NCI-H2227 (cell line): ENCODE results near the gene PIGT.

ENCODE experiments used
- DNase-seq: peaks from one replicate; lab custom pipeline; 2025; ENCODE audit not compliant: unreplicated experiment; lab: John Stamatoyannopoulos, UW

PIGT gene

DNA sequence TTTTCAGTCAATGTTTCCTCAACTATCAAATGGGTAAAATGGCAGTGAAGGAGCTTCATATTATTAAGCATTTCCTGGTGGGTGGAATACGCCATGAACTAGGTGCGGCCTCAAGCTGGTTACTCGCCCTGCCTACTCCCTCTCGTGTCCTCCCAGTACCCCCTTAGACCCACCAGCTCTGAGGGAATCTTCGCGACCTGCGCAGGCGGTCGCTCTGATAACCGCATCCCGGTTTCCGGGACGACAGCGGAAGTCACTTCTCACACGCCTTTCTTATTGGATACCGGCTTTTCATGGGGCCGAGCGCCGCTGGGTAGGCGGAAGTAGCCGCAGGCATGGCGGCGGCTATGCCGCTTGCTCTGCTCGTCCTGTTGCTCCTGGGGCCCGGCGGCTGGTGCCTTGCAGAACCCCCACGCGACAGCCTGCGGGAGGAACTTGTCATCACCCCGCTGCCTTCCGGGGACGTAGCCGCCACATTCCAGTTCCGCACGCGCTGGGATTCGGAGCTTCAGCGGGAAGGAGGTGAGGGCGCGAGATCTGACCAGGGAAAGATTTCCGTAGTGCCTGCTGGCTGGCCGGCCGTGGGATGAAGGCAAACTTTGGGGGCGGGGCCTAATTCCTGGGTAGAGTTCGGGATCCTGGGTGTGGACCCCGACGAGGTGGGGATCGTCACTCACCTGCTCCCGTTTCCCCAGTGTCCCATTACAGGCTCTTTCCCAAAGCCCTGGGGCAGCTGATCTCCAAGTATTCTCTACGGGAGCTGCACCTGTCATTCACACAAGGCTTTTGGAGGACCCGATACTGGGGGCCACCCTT lies at the start of gene PIGT:
Gene PIGT (plus strand): TSS at position 320 of the 816 bp plus-strand sequence. CDS start 16 bp downstream, at position 336.
- DNase-seq, result peak; percentile 94

DNA sequence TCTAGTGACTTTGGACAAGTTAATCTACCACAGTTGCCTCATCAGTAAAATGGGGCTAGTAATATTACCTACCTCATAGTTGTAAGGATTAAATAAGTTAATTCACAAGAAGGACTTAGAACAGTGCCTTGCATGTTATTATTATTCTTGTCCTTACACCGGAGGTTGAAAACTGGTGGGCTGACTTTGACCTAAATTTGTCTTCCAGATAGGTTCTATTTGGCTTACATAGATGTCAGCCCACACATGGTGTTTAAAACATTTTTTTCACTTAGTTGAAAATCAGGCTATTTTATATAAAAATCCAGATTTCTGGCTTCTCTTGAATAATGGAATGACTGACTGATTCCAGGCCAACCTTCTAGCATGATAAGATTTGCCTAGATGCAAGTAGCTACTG lies 49.7 kb upstream of the PIGT start:
- DNase-seq, result no peak

DNA sequence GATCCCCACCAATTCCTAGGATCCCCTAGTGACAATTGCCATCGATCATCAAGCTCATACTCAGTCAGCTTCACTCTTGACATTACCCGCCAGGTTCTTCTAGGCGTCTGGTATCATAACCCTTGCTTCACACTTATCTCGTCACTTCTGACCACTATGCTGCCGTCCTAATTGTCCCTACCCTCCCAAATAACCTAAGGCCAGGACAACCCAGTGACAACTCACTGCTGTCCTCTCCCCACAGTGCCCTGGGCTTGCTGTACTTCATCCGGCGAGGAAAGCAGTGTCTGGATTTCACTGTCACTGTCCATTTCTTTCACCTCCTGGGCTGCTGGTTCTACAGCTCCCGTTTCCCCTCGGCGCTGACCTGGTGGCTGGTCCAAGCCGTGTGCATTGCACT lies 49.3 kb upstream of the PIGT start:
- DNase-seq, result no peak

DNA sequence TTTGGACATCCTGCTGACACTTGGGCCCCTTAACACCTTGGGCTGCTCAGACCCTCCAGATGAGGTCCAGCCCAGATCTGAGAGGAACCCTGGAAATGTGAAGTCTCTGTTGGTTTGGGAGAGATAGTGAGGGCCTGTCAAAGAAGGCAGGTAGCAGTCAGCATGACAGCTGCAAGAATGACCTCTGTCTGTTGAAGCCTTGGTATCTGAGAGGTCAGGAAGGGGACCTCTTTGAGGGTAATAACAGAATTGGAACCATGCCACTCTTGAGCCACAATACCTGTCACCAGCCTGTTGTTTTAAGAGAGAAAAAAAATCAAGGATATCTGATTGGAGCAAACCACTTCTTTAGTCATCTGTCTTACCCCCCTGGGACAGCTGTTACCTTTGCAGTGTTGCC lies 48.8 kb upstream of the PIGT start:
- DNase-seq, result no peak

DNA sequence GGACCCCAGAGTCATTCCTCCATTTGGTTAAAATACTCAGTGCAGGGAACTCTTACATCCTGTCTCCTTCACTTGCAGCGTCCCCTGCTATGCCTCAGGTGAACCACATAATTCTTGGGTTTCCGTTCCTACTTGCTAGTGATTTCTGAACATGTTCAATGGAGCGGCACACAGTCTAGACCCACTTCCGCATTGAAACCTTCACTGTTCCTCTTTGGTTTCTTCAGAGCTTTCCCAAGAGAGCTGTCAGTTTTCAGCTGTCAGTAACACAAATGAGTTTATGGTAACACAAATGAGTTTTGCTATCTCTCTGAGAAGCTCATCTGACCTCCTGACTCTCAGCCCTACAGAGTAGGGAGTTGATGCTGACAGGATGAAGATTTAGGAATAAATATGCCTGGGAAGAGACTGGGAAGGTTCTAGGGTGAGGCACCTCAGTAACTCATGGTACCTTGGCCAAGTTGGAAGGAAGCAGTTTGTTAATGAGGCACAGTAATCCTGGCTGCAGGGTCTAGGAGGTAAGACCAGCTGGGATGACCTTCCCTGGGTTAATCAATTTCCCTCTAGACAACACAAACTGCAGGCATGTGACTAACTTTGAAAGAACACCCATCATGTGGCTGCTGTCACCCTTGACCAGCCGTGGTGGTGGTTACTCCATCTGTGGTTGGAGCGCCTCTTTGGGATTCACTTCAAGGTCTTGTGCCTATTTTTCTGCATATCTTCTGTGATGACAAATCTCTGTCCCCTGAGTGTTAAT lies 47.5 kb upstream of the PIGT start:
- no peak for DNase-seq

DNA sequence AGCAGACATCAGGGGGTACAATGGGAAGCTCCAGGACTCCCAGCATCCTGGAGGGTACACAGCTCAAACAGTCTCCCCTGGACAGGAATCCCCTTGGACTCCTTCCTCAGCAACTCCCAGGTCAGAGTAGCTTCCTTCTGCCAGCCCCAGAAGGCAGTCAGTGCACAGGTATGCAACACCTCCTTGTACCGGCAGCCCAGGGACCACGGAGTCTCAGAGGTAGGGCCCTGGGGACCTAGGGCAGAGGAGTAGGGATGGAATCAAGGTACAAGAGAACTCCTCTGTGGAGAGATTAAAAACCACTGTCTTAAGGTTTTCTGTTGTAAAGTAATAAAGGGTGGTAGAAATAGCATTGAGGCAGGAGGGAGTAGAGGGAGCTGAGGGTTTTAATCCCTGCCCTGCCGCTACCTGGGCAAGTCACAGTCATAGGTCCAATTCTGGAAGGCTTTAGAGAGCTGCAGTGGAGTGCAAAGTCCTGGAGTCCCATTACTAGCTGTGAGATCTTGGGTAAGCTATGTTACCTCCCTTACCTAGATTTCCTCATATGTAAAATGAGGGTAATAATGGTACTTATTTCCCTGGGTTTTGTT lies 45.3 kb upstream of the PIGT start:
- no peak for DNase-seq

DNA sequence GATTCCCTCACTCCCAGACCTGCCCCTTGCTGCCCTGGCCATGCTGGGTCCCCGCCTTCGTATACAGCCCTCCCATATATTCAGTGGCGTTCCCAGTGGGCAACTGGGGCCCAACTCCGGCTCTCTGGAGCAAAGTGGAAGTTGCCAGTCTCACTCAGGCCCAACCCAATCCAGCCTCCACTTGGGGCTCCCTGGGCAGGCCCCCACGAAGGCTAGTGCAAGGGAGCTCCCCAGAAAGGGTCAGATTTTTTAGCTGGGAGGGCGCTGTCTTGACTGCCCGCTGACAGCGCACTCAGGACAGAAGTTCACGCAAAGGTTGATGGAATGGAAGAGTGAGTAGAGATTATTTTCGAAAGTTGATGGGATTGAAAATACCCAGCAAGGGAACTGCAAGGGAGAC lies 43.7 kb upstream of the PIGT start:
- no peak for DNase-seq

DNA sequence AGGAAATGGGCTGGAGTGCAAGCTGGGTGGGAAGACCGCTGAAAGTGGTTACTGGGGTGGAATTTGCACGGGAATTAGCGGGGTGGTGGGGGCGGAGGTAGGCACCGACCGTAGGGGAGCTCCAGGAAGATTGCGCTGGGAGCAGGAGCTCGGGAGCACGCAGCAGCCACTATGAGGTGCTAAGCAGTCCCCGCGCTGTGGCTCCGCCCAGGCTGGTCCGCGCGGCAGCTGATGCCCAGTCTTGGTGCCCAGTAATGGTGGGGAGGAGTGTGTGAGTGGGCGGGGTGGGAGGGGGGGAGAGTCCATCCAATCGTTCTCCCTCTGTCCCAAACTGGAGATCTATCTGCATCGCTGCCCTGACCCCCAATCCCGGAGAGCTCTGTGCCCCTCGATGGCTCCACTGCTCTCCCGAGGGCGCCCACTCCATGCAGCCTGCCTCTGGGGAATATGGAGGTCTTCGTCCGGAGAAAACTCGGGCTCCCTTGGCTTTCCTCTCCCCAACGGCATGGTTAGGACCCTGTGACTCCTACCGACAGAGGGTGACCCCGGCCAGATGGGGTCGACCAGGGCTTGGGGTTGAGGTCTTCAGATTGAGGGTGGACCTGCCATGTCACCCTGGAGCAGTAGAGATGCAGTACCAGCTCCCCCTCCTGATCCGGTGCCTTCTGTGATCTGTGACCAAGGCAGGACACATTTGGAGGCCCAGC lies 43.1 kb upstream of the PIGT start:
- DNase-seq, result no peak

DNA sequence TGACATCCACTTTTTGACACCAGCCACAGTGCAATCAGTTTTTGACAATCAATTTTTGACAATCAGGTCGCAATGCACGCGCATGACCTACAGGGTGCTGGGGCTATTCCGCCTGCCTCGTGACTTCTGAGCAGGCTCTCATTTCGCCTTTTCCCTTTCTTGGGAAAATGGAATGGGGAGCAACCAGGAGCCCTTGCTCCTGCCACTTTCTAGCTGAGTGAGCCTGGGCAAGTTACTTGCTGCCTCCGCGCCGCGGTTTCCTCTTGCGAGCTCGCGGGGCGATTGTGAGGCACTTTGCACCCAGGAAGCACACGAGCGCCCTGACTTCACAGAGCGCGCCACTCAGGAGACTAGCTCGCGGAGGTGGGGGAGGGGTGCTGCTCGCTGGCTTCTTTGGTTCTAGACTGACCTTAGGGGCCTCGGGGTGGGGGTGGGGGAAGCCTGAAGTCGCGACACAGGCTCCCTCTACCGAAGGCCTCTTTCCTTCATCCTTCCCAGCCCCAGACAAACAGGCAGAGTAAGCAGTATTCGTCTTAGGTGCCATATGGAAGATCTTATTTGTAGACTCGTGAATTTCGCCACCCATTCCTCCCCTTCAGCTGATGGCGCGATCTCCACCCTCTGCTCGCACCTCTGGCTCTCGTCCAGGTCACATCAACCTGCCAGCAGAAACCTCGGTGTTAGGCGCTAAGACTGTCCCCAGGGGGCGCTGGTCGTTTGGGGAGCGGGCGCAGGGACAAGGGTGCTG lies 42.4 kb upstream of the PIGT start:
- DNase-seq, result peak; percentile 31

DNA sequence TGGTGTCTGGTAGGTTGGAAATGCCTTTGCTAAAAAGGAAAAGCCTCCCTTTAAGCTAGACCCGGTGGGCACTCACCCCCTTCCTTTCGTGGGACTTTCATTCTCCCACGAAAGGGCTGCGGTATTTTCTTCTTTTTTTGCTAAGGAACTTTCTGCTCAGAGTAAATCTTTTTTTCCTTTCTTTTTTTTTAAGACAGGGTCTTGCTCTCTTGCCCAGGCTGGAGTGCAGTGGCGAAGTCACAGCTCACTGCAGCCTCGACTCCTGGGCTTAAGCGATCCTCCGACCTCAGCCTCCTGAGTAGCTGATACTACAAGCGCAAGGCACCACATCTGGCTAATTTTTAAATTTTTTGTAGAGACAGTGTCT lies 41.9 kb upstream of the PIGT start:
- DNase-seq, result no peak

DNA sequence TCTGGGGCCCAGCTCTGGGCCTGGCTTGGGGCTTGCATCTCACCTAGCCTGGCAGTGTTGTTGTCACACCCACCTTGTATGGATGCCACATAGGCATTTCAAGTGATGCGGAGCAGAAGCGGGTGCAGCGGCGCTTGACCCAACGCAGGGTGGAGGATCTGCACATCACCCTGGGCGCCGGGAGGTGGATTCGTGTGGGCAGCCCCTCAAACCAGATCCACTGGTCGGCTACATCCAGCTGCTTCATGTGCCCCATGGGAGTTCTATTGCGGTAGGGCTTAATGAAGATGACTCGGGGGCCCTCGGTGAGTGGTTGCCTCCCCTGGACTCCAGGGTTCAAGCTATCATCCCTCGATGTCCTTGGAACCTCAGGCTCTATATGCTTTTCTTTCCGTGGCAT lies 41.0 kb upstream of the PIGT start:
- DNase-seq, result no peak

DNA sequence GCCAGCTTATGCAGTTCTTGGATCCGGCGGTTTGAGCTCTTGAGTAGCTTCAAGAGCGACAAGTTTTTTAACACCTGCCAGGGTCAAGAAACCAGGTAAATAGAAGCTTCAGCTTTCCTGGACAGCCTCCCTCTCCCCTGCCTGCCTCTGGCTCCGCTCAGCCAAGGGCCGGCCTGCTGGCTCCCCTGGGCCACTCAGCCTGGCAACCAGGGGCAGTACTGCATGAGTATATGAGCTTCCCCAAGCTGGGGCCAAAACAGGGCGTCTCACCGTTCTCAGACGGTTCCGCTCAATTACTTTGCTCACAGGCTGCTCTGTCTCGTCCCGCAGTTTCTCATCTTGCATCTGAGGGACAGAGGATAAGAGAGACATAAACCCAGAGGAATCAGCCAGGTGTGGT lies 38.7 kb upstream of the PIGT start:
- DNase-seq, result peak; percentile 23

DNA sequence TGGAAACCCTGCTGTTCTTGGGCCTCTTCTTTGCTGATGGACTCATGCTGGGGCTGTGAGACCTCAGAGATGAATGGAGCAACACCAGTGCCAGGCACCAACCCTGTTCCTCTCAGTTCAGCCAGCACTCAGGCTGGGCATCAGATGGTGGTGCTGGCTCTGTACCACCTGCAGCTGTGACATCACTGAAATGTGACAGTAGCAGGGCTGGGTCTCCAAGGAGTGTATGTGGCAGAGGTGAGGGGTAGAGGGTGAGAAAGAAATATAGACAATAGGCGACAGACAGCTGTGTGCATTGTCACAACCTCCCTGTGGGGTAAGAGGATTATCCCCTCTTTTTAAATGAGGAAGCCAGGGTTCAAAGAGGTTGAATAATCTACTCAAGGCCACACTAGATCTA lies 37.8 kb upstream of the PIGT start, which contains the start of gene TP53TG5:
Gene TP53TG5 (minus strand): TSS at position 135 of the 400 bp plus-strand sequence. CDS start 89 bp downstream, at position 46.
- no peak for DNase-seq

DNA sequence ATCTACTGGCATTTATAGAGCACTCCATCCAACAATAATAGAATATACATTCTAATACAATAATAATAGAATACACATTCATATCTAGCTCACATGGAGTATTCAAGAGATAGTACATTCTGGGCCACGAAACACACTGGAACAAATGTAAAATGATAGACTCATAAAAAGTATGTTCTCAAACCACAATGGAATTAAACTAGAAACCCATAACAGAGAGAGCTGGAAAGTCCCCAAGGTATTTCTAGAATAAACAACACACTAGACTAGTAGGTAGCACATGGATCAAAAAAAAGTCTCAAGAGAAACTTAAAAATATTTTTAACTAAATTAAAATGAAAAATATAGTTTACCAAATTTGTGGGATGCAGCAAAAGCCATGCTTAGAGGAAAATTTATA lies 28.7 kb upstream of the PIGT start:
- no peak for DNase-seq

DNA sequence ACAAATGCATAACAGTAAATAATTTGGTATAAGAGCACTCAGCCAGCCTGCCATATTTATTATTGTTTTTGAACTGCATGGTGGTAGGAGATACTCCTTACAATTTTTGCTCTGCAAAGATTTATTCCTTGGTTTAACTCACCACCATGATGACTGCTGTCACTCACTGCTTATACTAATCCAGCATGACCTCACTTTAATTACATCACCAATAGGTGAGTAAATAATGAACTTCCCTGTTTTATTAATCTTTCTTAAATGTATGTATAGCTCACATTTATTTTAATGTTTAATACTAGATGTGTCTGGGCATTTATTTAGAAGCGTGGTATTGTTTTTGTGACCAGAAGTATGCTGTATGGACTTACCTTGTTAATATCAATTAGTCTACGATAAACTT lies 25.0 kb upstream of the PIGT start:
- no peak for DNase-seq

DNA sequence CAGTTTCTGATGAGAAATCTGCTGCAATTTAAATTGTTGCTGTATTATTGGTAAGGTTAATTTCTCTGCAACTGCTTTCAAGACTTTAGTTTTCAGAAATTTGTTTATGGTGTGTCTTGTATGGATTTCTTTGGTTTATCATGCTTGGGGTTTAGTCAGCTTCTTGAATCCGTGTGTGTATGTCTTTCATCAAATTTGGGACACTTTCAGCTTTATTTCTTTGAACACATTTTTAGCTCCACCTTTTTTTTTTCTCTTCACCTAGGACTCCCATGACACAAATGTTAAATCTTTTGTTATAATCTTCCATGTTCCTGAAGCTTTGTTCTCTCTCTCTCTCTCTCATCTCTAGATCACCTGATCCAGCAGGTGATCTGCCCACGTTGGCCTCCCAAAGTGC lies 24.4 kb upstream of the PIGT start:
- DNase-seq, result no peak

DNA sequence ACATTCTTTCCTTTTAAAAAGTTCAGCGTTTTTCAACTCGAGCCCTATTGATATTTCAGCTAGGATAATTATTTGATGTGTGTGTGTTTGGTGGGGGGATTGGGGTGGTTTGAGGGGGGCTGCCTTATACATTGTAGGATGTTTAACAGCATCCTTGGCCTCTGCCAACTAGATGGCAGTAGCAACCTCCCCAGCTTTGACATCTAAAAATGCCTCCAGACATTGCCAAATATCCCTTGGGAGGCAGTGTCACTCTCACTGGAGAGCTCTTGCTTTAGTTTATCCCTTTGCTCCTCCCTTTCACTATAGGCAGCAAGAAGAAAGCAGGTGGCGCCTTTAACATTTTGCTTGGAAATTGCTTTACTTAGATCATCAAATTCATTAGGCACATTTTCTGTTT lies 23.2 kb upstream of the PIGT start:
- peak; percentile 25 for DNase-seq

DNA sequence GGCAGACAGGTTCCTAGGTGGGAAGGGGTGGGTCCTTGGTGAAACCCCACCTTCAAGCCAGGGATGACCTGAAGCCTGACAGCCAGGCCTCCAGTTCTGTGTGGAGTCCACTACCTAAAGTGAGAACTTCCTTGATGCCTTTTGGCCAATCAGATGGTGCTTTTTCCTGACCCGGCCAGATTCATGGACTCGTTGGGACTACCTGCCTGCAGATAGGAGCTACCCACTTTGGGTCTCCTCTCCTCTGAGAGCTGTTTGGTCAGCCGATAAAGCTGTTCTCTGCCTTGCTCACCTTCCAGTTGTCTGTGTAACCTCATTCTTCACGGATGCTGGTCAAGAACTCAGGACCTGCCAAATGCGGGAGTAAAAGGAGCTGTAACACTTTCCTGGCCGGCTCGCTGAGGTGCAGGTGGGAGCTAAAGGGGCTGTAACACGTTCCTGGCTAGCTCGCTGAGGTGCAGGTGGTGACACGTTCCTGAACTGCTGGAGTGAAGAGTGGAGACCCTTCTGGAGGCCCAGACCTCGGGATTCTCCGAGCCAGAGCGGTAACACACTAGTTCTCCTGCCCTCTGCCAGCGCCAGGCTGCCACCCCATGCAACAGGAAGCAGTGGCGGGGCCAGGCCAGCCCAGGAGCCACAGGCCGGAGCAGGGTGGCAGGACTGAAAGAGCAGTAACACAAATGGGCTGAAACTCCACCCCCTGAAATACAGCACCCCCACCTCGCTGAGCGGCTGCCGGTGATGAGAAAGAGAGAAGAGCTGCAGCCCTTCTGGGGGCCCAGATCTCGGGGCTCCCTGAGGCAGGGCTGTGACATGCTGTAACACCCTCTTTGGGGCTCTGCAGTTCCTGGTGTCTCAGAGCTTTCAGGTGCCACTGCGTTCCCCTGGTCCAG lies 21.5 kb upstream of the PIGT start:
- no peak for DNase-seq

DNA sequence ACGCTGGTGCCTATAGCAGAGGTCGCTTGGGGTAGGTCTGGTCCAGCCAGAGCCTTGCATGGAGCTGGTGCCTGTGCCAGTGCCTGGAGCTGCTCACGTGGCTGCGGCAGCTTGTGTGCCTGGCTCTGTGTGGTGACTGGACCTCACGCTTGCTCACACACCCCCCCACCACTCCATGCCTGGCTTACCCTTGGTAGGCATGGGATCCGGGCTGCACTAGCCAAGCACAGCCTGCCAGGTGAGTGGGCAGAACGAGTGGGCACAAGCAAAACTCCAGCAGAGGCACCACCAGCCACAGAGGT lies 20.9 kb upstream of the PIGT start:
- DNase-seq, result no peak

DNA sequence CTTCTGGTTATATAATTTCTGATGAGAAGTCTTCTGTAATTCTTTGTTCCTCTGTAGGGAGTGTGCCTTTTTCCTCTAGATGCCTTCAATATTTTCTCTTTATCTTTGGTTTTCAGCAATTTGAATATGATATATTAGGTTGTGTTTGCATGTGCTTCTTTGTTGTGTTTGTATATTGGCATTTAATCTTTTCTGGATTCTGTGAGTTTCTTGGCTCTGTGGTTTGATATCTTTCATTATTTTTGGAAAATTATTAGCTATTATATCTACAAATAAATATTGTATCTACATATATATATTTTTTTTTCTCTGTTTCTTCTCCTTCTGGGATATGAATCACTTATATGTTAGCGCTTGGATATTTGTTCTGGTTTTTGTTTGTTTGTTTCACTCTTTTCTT lies 16.9 kb upstream of the PIGT start:
- no peak for DNase-seq
